ENCODE data around the gene RPS2. TPM values are rescaled to one million over a fixed set of nuclear protein-coding genes. Genes with fewer than 3 reads are reported as not detected.

Gene RPS2
- total RNA-seq, 1 experiment from 2014 or later = 3,874 TPM

GRCh38 chr16:1976216-1976520 lies 11.5 kb upstream of the RPS2 start:
- Histone ChIP-seq H3K4ac (ENCODE audit: low read depth, low read length) (no peak overlapping the region), H4K91ac (ENCODE audit: insufficient read length, low read depth, low read length) (no peak overlapping the region), H3K27ac (ENCODE audit: insufficient read length, low read depth, low read length) (no peak overlapping the region), H2AFZ (ENCODE audit: low read length) (no peak overlapping the region), H4K8ac (replicated peaks; ENCODE audit: insufficient read length, low read depth, low read length) (no peak overlapping the region), H3K56ac (ENCODE audit: insufficient read length, low read depth, low read length) (no peak overlapping the region), H3K23me2 (ENCODE audit: insufficient read length, low read depth, low read length, poor library complexity, severe bottlenecking) (peaks cover 17% of the 10 kb centered on the region), H3K23ac (ENCODE audit: insufficient read length, low read depth, low read length) (no peak overlapping the region), H3K27me3 (ENCODE audit: insufficient read depth, low read length) (peaks cover 6% of the 10 kb centered on the region; the same call in 1 of the 2 replicates), H2BK120ac (ENCODE audit: low read depth, low read length, poor library complexity, severe bottlenecking) (no peak overlapping the region), H3K4me2 (ENCODE audit: insufficient read depth, insufficient read length, low read length) (no peak overlapping the region), H3K18ac (ENCODE audit: insufficient read length, low read depth, low read length) (no peak overlapping the region), H3K14ac (ENCODE audit: insufficient read depth, low read length) (no peak overlapping the region), H2AK5ac (ENCODE audit: insufficient read length, low read length) (no peak overlapping the region), H3K79me2 (ENCODE audit: insufficient read depth, low read length) (peaks cover 6% of the 10 kb centered on the region; the same call in 1 of the 2 replicates), H2BK20ac (ENCODE audit: low read depth, low read length, poor library complexity, severe bottlenecking) (no peak overlapping the region), H2BK5ac (ENCODE audit: insufficient read length, low read length) (no peak overlapping the region), H3K9me3 (ENCODE audit: control insufficient read depth, low read depth, low read length) (no peaks in the 10 kb centered on the region), H2BK15ac (ENCODE audit: low read depth, low read length) (no peak overlapping the region), H3T11ph (ENCODE audit: low read length) (no peak overlapping the region), H4K5ac (ENCODE audit: insufficient read length, low read depth, low read length) (no peak overlapping the region), H3K9ac (ENCODE audit: extremely low read depth, insufficient read length, low read length) (no peak overlapping the region), H3K4me1 (ENCODE audit: insufficient read depth, low read length) (no peaks in the 10 kb centered on the region), H2BK12ac (ENCODE audit: insufficient read length, low read depth, low read length) (no peak overlapping the region), H4K20me1 (ENCODE audit: control insufficient read depth, insufficient read depth, insufficient read length) (no peaks in the 10 kb centered on the region), H3K79me1 (ENCODE audit: insufficient read depth, low read depth, low read length, poor library complexity, severe bottlenecking) (peaks cover 5% of the 10 kb centered on the region)
- no CpG with 5 or more reads among the region's 8 CpGs for WGBS (ENCODE audit: extremely low coverage, insufficient read length, low lambda C conversion rate)
- H3K27me3 Mint-ChIP-seq (ENCODE audit: low read depth) = peaks cover 19% of the 10 kb centered on the region
- no peak overlapping the region; a peak in 1 of 7 replicates for H3K27ac Mint-ChIP-seq
- H3K36me3 Mint-ChIP-seq (ENCODE audit: insufficient read depth in 1 of 3, low read depth in 3 of 3) = peaks cover 10 to 27% (median 25%) of the 10 kb centered on the region in 3 experiments
- TF ChIP-seq, protein P1, sequence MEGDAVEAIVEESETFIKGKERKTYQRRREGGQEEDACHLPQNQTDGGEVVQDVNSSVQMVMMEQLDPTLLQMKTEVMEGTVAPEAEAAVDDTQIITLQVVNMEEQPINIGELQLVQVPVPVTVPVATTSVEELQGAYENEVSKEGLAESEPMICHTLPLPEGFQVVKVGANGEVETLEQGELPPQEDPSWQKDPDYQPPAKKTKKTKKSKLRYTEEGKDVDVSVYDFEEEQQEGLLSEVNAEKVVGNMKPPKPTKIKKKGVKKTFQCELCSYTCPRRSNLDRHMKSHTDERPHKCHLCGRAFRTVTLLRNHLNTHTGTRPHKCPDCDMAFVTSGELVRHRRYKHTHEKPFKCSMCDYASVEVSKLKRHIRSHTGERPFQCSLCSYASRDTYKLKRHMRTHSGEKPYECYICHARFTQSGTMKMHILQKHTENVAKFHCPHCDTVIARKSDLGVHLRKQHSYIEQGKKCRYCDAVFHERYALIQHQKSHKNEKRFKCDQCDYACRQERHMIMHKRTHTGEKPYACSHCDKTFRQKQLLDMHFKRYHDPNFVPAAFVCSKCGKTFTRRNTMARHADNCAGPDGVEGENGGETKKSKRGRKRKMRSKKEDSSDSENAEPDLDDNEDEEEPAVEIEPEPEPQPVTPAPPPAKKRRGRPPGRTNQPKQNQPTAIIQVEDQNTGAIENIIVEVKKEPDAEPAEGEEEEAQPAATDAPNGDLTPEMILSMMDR (conservative IDR thresholded peaks at IDR 0.05) = no peak
- peaks cover 8 to 15% of the 10 kb centered on the region in 2 experiments for H3K4me1 Mint-ChIP-seq
- no peak overlapping the region for H3K4me3 Mint-ChIP-seq
- DNase-seq = no peak
- H3K9me3 Mint-ChIP-seq = no peaks in the 10 kb centered on the region

Data from H9 (cell line).